GM12892 (cell line): Measurements from ENCODE around the gene P3H1.
"Not testable (repeated sequence)": the region's sequence is repeated elsewhere in the genome, so short reads cannot be mapped to it uniquely, and the experiment has no call there.

ENCODE experiments used
- POLR2A ChIP-seq: IDR thresholded peaks from 2 replicates; pipeline ENCODE4 v1.6.1; 2011; ENCODE audit warnings: low read depth, low read length, control low read depth
- POLR2AphosphoS5 ChIP-seq: IDR thresholded peaks from 2 replicates; pipeline ENCODE4 v1.6.1; 2011; ENCODE audit warnings: low read depth, low read length, control low read depth
- TAF1 ChIP-seq: IDR thresholded peaks from 2 replicates; pipeline ENCODE4 v1.6.1; 2011; ENCODE audit warnings: low read depth, mild to moderate bottlenecking, control low read depth, low read length, borderline replicate concordance

DNA sequence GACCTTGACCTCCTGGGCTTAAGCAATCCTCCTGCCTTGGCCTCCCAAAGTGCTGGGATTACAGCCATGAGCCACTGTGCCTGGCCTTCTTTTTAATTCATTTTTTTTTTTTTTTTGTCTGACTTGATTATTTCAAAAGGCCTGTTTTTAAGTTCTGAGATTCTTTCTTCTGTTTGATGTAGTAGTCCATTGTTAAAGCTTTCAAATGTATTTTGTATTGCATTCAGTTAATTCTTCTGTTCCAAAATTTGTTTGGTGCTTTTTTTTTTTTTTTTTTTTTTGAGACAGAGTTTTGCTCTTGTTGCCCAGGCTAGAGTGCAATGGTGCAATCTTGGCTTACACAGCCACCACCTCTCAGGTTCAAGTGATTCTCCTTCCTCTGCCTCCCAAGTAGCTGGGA, 52.4 kb downstream of the P3H1 start:
- not testable (repeated sequence) for TF ChIP-seq POLR2A, POLR2AphosphoS5, TAF1
